GM21515 (cell line): ENCODE results near the gene PROX1.

ENCODE experiments used
- ATAC-seq: cut with Tn5 transposase; IDR thresholded peaks from one replicate; pipeline ENCODE4 v1.9.1; 2021; ENCODE audit not compliant: unreplicated experiment

The PROX1 gene

DNA sequence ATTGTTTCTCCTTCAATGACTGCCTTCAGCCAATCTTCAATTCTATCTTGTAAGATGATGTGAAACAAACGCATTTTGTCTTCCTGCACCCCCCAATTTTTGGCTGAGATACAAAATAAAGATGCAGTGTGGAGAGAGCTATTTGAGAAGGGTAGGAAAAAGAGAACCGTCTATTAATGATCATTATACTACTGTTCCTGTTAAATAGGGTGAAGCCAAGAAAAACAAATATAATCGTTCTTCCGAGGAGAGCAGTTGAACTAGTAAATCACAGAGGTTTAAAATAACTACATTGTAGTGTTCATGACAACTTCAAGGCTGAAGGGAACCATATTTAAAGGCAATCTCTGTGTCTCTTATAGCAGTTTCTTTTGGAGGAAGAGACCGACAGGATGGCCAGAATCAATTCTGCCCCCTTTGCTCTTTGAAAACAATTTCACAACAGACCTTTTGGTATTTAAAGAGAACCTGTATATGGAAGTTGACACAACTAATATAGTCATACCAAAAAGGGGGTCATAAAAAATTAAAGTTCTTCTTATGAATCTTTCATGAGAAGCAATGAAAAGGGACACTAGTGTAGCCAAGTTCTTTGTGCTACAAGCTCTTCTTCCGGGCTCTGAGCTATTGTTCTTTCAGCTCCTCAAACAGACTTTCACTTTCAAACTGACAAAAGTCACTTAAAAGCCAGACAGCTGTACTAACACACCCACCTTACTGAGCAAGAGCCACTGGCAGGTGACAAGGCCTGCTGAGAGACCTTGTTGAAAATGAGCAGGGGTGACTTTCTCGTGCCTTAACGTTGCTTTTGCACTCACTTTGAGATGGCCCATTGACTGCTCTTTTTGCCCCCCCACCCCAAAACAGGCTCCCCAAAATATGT, 30.9 kb downstream of the PROX1 start:
- ATAC-seq, result peak; percentile 69

- ATAC-seq, result no peak
These were observed 31.7 kb downstream of the PROX1 start for GRCh38 chr1:214019499-214019898.

- no peak for ATAC-seq
These were observed 33.5 kb downstream of the PROX1 start for GRCh38 chr1:214021321-214021720.

GRCh38 chr1:214022229-214022791, 34.5 kb downstream of the PROX1 start:
- no peak for ATAC-seq

DNA sequence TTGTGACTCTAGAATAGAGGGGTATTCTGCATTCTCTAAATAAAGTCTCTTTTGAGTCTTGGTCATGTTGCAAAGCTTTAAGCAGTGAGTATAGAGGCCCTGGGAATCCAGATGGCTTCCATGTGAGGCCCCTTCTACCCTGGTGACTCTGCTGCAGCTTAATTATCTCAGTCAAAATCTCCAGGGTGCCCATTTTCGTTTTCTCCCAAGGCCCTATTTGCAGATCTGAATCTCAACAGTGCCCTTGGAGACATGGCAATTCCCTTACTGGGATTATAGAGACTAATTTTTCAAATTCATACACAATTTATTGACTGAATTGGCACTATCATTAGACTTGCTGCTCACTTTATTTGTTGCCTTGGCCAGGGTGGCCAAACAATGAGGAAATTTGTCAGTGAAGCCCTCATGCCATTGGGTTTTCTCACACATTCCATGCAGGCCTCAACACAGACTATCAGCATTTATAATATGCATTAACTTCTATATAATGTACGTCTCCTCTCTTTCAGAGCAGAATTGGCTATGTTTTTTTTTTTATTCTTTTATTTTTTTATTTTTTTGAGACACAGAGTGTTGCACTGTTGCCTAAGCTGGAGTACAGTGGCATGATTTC, 35.1 kb downstream of the PROX1 start:
- ATAC-seq, result no peak

GRCh38 chr1:214026985-214027384, 39.2 kb downstream of the PROX1 start:
- no peak for ATAC-seq

GRCh38 chr1:214027498-214027897, 39.7 kb downstream of the PROX1 start:
- no peak for ATAC-seq

- ATAC-seq, result no peak
These were observed 40.3 kb downstream of the PROX1 start for GRCh38 chr1:214028095-214028494.

DNA sequence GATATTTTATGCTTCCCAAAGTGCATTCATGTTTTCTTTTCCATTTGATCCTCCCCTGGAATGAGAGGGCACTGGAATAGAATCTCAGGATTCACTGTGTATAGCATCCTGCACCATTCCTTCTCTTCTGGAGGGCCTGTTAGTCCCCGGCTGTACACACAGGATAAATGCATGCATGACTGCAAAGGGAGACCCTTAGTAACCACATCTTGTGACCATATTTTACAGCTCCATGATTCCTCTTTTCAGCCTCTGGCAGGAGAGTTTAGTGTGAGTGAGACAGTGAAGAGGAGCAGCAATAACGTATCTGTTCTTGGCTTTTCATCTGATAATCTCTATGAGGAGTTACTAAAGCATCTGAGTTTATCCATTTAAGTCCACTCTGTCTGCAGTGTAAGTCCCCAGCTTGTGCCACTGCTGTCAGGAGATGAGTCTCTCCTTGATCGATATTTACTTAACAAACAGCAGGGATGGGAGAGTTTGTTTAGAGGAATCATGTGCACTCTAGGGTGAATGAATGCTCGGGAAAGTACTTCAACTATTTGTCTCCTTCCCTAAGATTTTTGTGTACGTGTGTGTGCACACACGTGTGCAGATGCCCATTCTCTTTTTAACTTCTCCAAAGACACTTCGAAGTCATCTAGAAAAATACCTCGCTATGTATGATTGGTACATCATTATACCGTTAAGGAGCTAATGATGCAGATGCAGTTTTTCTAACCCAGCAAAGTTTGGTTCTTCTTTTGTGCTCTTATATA, 41.1 kb downstream of the PROX1 start:
- ATAC-seq, result no peak

- no peak for ATAC-seq
These were observed 42.0 kb downstream of the PROX1 start for GRCh38 chr1:214029796-214030195.

DNA sequence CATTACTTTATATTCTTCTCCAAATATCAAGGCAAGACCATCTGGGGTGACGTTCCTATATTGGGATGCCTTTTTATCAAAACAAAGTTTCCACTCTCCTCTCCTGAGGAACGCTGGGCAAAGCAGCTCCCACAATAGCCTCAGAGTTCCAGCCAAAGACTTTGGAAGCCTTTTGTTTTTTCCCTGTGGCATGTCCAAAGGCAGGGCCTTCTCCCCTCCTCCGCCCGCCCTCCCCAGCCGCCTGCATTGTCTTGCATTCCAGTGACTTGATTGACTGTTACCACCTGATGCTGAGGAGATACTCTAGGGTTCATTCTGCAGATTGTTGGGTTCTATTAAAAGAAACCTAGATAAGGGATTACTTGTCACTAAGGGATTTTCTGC, 43.5 kb downstream of the PROX1 start:
- no peak for ATAC-seq

- ATAC-seq, result no peak
These were observed 49.7 kb downstream of the PROX1 start for GRCh38 chr1:214037468-214037867.

GRCh38 chr1:214039394-214040018, 51.7 kb downstream of the PROX1 start:
- no peak for ATAC-seq

GRCh38 chr1:214043167-214043566, 55.4 kb downstream of the PROX1 start:
- ATAC-seq, result no peak

GRCh38 chr1:214044438-214045214, 56.9 kb downstream of the PROX1 start:
- ATAC-seq, result no peak

- ATAC-seq, result no peak
These were observed 63.0 kb downstream of the PROX1 start for GRCh38 chr1:214050513-214051401.

DNA sequence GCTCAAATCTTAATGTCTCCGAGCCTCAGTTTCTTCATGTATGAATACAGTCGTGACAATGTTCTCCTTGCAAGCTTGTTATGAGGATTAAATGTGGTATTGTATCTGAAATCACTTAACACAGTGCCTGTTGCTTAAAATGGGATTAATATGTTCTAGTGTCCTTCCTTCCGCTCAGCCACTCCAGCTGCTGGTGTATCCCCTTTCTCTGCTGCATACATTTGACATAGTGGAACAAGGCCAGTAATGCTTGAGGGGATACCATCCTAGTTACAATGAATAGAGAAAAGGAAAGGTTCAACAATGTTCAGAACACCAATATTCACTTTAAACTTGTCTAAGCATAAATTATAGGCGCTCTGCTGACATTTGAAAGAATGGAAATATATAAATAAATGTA, 64.0 kb downstream of the PROX1 start:
- ATAC-seq, result no peak

DNA sequence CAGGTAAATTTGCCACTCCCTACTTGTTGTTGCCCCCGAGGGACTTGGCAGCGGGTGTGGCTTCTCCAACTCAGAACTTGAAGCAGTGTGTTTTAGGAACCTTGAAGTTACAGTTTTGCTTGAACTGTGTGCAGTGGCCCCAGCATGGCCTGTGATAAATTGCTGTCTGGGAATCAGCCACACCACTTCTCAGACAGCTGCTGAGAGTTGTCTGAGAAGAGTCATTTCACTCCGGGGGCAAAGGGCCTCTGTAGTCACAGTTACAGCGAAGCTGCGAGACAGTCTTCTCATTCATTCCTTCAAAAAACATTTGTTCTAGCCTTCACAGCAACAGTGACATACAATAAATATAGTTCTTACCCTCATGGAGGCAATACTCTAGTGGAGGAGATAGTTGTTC, 70.3 kb downstream of the PROX1 start:
- no peak for ATAC-seq

GRCh38 chr1:214066190-214066589, 78.4 kb downstream of the PROX1 start:
- ATAC-seq, result no peak
